HEK293T (cell line): Measurements from ENCODE around the gene DCXR.
"Not testable (repeated sequence)": the region's sequence is repeated elsewhere in the genome, so short reads cannot be mapped to it uniquely, and the experiment has no call there.

Experiments used
- CTCF ChIA-PET: fragments of 350-600 bp; formaldehyde crosslinking; extraction: SDS; loops from one replicate; lab custom pipeline; 2021; ENCODE audit warnings: antibody characterized with exemption, inconsistent platforms; lab: Yijun Ruan, JAX
- POLR2A ChIA-PET: fragments of 350-600 bp; formaldehyde crosslinking; extraction: SDS; loops from one replicate; lab custom pipeline; 2020; ENCODE audit warnings: antibody characterized with exemption, inconsistent platforms; lab: Yijun Ruan, JAX
- DNase-seq: peaks from one replicate; pipeline ENCODE4 v3.0.0; 2012; ENCODE audit warnings: mixed read lengths; ENCODE audit errors: extremely low spot score
- ARNT ChIP-seq: fragments of 450-650 bp; IDR thresholded peaks from 2 replicates; pipeline ENCODE4 v1.6.1; 2017; ENCODE audit warnings: mild to moderate bottlenecking
- BHLHE40 ChIP-seq: fragments of 450-650 bp; IDR thresholded peaks from 2 replicates; pipeline ENCODE4 v1.6.1; 2016; ENCODE audit warnings: mild to moderate bottlenecking, moderate library complexity, borderline replicate concordance
- CTBP1 ChIP-seq: fragments of 450-650 bp; IDR thresholded peaks from 2 replicates; pipeline ENCODE4 v1.6.1; 2016; ENCODE audit warnings: borderline replicate concordance
- ELF4 ChIP-seq: fragments of 450-650 bp; IDR thresholded peaks from 2 replicates; pipeline ENCODE4 v1.6.1; 2017; ENCODE audit warnings: antibody characterized with exemption
- FOXA1 ChIP-seq: fragments of 450-650 bp; IDR thresholded peaks from 2 replicates; pipeline ENCODE4 v1.6.1; 2016; ENCODE audit warnings: mild to moderate bottlenecking
- FOXK2 ChIP-seq: fragments of 450-650 bp; IDR thresholded peaks from 2 replicates; pipeline ENCODE4 v1.6.1; 2016; ENCODE audit warnings: mild to moderate bottlenecking
- FOXM1 ChIP-seq: fragments of 450-650 bp; IDR thresholded peaks from 2 replicates; pipeline ENCODE4 v1.6.1; 2017; ENCODE audit warnings: mild to moderate bottlenecking, borderline replicate concordance
- HDGF ChIP-seq: fragments of 450-650 bp; IDR thresholded peaks from 2 replicates; pipeline ENCODE4 v1.6.1; 2017; ENCODE audit warnings: antibody characterized with exemption, borderline replicate concordance
- L3MBTL2 ChIP-seq: fragments of 450-650 bp; conservative IDR thresholded peaks from 2 replicates; pipeline ENCODE4 v1.6.1; 2016; ENCODE audit warnings: mild to moderate bottlenecking
- LEF1 ChIP-seq: fragments of 450-650 bp; IDR thresholded peaks from 2 replicates; pipeline ENCODE4 v1.6.1; 2017; ENCODE audit warnings: mild to moderate bottlenecking, borderline replicate concordance
- NFRKB ChIP-seq: fragments of 450-650 bp; IDR thresholded peaks from 2 replicates; pipeline ENCODE4 v1.6.1; 2016; ENCODE audit warnings: mild to moderate bottlenecking, moderate library complexity
- SUZ12 ChIP-seq: fragments of 450-650 bp; IDR thresholded peaks from 2 replicates; pipeline ENCODE4 v1.6.1; 2016; ENCODE audit warnings: mild to moderate bottlenecking
- TARDBP ChIP-seq: fragments of 450-650 bp; IDR thresholded peaks from 2 replicates; pipeline ENCODE4 v1.6.1; 2016
- ZNF384 ChIP-seq: fragments of 450-650 bp; IDR thresholded peaks from 2 replicates; pipeline ENCODE4 v1.6.1; 2016

Gene DCXR

GRCh38 chr17:82039695-82040299, 2.3 kb upstream of the DCXR start:
- ChIA-PET POLR2A (interaction anchor here (0.7 to 1.5 kb wide), 3 partner anchors 10 to 103 kb away, joined by 3 read pairs; partner anchors contain the start of genes FASN and PYCR1), CTCF (interaction anchor here (0.6 kb wide), 1 partner anchor 11 kb away, joined by 3 read pairs; no protein-coding TSS in a partner anchor)
- DNase-seq = no peak
- TF ChIP-seq SUZ12 (no peak), ZNF384 (no peak), FOXK2 (no peak), ARNT (no peak), FOXM1 (no peak), ELF4 (no peak), CTBP1 (no peak), NFRKB (no peak)

- not testable (repeated sequence) for DNase-seq
- ChIA-PET POLR2A (interaction anchor here (1.8 kb wide), 1 partner anchor 60 kb away, joined by 12 read pairs; the partner anchor contains the start of gene FASN), CTCF (interaction anchor here (1.7 kb wide), 1 partner anchor 16 kb away, joined by 17 read pairs; the partner anchor contains the start of genes CENPX and LRRC45)
Observed at GRCh38 chr17:82038796-82039409, 1.4 kb upstream of the DCXR start.

GRCh38 chr17:82037889-82038195, 345 bp upstream of the DCXR start:
- DNase-seq = no peak
- POLR2A ChIA-PET = interaction anchor here (0.5 to 1.8 kb wide), 21 partner anchors 8 to 168 kb away, joined by 3 to 22 read pairs (median 4); partner anchors contain the start of genes CENPX, DUS1L, FASN and GPS1
- CTCF ChIA-PET = interaction anchor here (0.6 to 1.7 kb wide), 12 partner anchors 11 to 378 kb away, joined by 3 to 17 read pairs (median 4); partner anchors contain the start of genes CENPX, FASN, LRRC45 and NOTUM
- TF ChIP-seq TARDBP = no peak
- TF ChIP-seq L3MBTL2 = 0 out of 2 replicates have a peak, but pooled peaks have one; percentile 46
- no peak for TF ChIP-seq NFRKB

GRCh38 chr17:82036634-82037091, 834 bp downstream of the DCXR start:
- CTCF ChIA-PET = interaction anchor here (1.3 kb wide), 1 partner anchor 12 kb away, joined by 3 read pairs; no protein-coding TSS in a partner anchor
- POLR2A ChIA-PET = interaction anchor here (0.9 to 1.8 kb wide), 4 partner anchors 13 to 62 kb away, joined by 3 to 12 read pairs (median 7); partner anchors contain the start of genes CENPX, FASN and LRRC45
- no peak for DNase-seq
- no peak for TF ChIP-seq FOXK2
- TF ChIP-seq BHLHE40 = no peak
- no peak for TF ChIP-seq SUZ12
- no peak for TF ChIP-seq L3MBTL2

- POLR2A ChIA-PET = interaction anchor here (0.7 to 2.1 kb wide), 9 partner anchors 13 to 67 kb away, joined by 3 to 9 read pairs (median 4); partner anchors contain the start of genes CENPX, FASN, GPS1 and LRRC45
- CTCF ChIA-PET = no interaction called here
- DNase-seq = no peak
- TF ChIP-seq L3MBTL2 (no peak), CTBP1 (no peak), SUZ12 (no peak), ZNF384 (no peak), ARNT (no peak)
Observed at GRCh38 chr17:82035956-82036633, 1.4 kb downstream of the DCXR start.

- DNase-seq = no peak
- POLR2A ChIA-PET = interaction anchor here (0.7 to 2.1 kb wide), 12 partner anchors 8 to 322 kb away, joined by 3 to 9 read pairs (median 4); partner anchors contain the start of genes CENPX, FASN, GPS1 and LRRC45
- CTCF ChIA-PET = no interaction called here
- TF ChIP-seq FOXK2 (no peak), ARNT (no peak), FOXA1 (no peak), NFRKB (no peak)
Observed at GRCh38 chr17:82035488-82035887, 2.0 kb downstream of the DCXR start.

- TF ChIP-seq BHLHE40 (no peak), HDGF (no peak), L3MBTL2 (no peak), LEF1 (no peak), NFRKB (no peak), FOXA1 (no peak), FOXM1 (no peak), ARNT (no peak), TARDBP (no peak), SUZ12 (no peak)
- ChIA-PET CTCF (interaction anchor here (0.7 kb wide), 1 partner anchor 16 kb away, joined by 3 read pairs; no protein-coding TSS in a partner anchor), POLR2A (interaction anchor here (0.7 to 2.1 kb wide), 8 partner anchors 9 to 321 kb away, joined by 3 to 7 read pairs (median 4); no protein-coding TSS in a partner anchor)
- DNase-seq = no peak
Observed at GRCh38 chr17:82034371-82035011, 3.0 kb downstream of the DCXR start.

GRCh38 chr17:82033359-82034085, 4.0 kb downstream of the DCXR start:
- ChIA-PET POLR2A (interaction anchor here (1.1 to 3.8 kb wide), 5 partner anchors 8 to 68 kb away, joined by 3 to 34 read pairs (median 7); partner anchors contain the start of gene FASN), CTCF (no interaction called here)
- TF ChIP-seq LEF1 = no peak
- TF ChIP-seq FOXM1 = no peak
- no peak for DNase-seq
